Hematopoietic multipotent progenitor cell treated with erythropoietin and hydrocortisone succinate and interleukin-3 and kit ligand, for 6 days (in vitro differentiated cells): ENCODE measurements around the gene PRKD1.
"Not testable (repeated sequence)": the region's sequence is repeated elsewhere in the genome, so short reads cannot be mapped to it uniquely, and the experiment has no call there.

ENCODE experiments used
- DNase-seq: peaks from one replicate; pipeline ENCODE4 v3.0.0-alpha.2; 2015

The PRKD1 gene

DNA sequence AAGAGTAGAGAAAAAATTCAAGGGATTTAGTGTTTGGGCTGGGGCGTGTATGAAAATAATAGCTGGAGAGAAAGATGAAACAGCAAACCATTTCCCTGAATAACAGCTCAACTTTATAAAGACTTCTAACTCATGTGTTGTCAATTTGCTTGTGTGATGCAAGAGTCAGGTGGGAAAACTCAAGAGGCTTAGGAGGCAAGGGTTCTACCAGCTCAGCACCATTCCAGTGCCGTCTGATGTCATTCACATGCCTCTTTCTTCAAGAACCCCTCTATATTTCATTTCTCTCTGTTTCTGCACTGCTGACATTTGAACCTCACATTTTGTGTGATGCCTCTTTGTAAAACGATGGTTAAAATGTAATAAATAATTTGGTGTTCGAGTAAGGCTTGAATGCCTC is 192.2 kb downstream of the PRKD1 start:
- no peak for DNase-seq

DNA sequence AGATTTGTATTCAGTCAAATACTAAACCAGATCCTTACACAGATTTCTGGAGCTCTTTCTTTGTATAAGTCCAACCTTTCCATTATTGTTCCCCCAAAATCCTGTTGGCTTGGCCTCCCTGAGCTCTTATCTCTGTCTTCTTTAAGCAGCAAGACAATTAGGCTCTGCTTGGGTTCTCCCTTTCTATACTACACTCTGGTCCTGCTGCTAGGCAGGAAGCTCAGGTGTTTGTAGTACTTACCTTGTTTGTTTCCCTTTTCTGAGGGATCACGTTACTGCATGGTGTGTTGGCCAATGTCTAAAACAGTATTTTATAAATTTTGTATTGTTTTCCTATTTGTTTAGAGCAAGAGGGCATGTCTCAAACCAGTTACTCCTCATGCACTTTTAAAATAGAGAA is 192.9 kb downstream of the PRKD1 start:
- no peak for DNase-seq

DNA sequence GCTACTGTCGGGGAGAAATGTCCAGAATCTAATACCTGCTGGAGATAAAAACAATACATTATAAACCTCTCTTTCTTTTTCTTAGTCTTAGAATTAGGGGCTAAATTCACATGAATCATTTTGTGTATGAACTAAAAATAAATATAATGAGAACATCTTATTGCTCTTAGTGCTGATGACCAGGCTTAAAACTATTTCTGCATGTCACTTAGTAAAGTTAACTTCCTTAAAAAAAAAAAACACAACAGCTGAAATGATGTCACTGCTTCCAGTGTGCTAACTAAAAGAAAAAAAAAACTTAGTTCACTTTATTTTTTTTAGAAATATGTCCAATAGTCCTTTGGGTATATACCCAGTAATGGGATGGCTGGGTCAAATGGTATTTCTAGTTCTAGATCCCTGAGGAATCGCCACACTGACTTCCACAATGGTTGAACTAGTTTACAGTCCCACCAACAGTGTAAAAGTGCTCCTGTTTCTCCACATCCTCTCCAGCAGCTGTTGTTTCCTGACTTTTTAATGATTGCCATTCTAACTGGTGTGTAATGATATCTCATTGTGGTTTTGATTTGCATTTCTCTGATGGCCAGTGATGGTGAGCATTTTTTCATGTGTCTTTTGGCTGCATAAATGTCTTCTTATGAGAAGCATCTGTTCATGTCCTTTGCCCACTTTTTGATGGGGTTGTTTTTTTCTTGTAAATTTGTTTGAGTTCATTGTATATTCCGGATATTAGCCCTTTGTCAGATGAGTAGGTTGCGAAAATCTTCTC is 200.9 kb downstream of the PRKD1 start:
- DNase-seq: not testable (repeated sequence)

DNA sequence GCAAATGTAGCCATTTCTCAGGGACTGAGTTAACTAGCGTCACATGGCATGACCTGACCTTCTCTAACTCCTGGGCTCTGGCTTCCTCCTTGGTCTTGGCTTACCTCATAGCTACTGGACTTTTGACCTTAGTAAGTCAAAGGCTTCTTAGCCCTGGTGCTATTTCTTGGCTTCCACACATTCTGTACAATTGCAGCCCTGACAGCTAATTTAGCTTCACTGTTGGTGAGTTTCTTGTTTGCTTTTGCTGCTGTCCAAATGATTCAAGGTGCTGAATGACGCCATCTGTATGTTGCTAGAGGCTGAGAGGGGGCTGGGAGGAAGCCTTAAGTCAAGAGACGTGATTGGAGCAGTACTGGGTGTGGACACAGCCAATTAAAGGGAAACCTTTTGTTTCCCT is 202.7 kb downstream of the PRKD1 start:
- DNase-seq: no peak

DNA sequence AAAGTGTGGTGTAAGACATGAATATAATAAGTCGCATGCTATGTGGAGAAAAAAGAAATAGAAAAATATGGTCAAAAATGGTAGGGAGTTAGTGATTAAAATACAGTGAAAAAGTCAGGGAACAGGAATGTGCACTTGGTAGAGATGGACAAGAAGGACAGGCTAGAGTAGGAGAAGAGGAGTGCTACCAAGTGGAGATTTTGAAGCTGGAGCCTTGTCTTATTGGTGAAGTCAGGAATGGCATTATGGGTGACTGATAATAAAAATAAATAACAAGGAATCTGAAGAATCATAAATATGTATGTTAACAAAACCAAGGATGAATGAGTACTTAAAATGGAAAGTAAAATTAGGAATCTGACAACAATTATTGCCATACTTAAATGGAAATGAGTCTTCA is 204.8 kb downstream of the PRKD1 start:
- DNase-seq: no peak

DNA sequence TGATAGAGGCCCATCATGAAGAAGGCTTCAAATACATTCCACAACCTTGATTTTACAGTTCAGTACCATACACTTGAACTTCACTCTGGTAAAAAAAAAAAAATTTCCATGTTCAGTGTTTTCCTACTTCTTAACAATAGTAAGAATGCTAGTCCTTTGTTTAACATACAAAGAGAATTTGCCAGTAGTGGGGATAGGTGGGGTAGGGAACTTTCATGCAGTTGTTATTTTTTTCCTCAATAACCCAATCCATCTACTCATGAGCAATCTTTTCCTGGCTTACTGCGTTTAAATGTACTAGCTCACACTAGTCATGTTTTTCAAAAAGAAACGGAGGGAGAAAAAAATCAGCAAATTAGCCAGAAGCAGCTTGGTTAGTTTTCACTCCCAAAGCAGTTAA is 206.1 kb downstream of the PRKD1 start:
- DNase-seq: no peak

DNA sequence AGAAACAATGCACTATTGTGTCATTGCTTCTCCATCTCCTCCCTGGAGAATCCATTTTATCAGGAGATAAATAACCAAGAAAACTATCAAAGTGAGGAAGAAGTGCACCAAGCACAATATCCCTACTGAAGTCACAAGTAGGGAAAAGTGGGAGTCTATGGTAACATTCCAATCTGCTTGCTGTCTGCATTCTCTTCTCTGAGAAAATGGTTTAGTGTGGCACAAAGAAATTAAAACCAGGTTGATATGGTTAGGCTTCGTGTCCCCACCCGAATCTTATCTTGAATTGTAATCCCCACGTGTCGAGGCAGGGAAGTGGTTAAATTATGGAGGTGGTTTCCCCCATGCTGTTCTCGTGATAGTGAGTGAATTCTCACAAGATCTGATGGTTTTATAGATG is 209.7 kb downstream of the PRKD1 start:
- DNase-seq: no peak

DNA sequence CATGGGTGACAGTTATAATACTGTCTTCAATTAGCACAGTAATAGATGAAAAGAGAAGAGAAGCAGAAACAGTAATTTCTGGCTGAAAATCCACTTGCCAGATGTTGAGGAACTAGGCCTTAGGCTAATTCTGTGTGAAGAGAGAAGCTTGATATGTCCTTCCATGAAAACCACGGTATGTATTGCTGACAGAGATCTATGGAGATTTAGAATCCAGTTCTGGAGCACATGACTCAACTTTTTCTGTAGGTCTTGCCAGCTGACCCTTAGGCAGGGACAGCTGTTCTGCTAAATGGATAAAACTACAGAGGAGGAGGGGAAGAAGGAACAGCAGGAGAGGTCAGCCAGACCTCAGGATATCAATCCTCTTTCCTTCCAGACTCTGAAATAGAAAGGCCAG is 211.5 kb downstream of the PRKD1 start:
- no peak for DNase-seq

DNA sequence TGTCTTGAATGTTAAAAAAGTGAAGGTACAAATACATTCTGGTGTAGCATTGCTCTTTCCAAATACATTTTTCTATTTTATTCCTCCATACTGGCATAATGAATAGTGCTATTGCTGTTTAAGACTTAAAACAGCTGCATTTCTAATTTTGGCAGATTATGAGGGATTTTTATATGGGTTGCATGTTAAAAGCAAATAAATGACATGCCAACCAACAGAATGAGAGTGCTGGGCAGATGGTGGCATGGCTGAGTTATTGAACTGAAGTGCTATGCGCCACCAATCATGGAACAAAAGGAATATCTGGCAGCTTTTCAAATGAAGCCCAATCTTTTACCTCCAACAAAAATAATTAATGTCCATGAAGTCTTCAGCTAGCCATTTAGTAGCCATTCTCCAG is 215.0 kb downstream of the PRKD1 start:
- no peak for DNase-seq

DNA sequence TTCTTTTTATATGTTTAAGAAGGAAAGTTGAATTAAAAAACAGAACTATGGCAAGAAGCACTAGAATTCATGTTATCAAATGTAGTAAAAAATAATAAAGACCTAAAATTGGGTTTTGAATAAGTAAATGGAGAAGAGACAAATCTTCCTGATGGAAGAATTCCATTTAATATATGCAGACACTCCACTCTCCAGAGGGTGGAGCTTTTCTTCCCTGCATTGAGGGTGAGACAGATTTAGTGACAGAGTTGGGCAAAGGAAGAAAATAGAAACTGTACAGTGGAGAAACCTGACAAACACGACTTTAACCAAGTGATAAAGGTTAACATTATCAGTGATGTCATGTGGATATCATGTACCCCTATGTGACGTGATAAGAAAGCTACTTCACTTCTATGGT is 217.6 kb downstream of the PRKD1 start:
- no peak for DNase-seq

DNA sequence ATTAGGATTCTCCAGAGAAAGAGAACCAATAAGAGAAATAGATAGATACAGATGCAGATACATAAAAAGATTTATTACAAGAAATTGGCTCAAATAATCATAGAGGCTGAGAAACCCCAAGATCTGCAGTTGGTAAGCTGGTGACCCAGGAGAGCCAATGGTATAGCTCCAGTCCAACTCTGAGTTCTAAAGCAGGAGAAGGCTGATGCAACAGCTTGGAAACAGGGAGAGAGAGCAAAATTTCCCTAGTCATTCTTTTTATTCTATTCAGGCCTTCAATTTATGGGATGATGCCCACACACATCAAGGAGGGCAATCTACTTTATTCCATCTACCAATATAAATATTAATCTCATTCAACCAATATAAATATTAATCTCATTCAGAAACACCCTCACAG is 218.2 kb downstream of the PRKD1 start:
- DNase-seq: no peak

DNA sequence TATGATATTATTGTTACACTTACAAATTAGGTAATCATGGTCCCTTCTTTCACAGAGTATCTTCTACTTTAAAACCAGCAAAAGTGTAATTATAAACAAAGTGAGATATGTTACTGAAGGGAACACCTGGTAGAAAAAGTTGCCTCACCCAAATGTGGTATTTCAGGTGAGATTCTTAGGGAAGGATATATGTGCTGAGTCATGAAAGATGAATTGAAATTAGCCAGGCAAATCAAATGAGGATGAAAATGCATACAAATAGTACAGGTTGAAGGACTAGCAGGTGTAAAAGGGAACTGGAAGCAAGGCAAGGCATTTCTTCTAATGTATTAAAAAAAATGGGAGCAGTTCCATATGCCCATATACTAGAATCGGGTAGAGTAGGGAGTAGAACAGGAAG is 220.9 kb downstream of the PRKD1 start:
- no peak for DNase-seq

DNA sequence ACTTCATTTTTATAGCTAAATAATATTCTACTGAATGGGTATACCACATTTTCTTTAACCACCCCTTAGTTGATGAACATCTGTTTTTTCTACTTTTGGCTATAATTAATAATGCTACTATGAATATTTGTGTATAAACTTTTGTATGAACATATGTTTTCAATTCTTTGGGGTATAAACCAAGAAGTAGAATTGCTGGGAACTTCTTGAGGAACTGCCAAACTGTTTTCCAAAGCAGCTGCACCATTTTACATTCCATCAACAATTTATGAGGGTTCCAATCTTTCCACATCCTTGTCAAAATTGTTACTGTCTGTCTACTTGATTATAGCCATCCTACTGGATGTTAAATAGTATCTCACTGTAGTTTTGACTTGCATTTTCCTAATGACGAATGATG is 221.8 kb downstream of the PRKD1 start:
- DNase-seq: no peak

DNA sequence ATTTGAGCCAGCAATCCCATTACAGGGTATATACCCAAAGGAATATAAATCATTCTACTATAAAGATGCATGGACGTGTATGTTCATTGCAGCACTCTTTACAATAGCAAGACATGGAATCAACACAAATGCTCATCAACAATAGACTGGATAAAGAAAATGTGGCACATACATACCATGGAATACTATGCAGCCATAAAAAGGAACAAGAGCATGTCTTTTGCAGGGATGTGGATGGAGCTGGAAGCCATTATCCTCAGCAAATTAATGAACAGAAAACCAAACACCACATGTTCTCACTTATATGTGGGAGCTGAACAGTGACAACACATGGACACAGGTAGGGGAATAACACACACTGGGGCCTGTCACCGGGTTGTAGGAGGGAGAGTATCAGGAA is 238.1 kb downstream of the PRKD1 start:
- DNase-seq: not testable (repeated sequence)

DNA sequence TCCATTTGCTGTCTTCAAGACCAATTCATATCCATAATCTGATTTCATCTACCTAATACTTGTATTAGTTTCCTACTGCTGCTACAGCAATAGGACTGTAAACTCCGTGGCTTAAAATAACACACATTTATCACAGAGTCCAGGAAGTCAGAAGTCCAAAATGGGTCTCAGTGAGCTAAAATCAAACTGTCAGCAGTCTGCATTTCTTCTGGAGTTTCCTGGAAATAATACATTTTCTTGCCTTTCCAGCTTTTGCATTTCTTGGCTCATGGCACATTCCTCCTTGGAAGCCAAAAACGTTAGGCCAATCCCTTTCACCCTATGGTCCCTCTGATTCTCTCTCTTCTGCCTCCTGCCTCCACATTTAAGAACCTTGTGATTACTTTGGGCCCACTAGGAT is 239.8 kb downstream of the PRKD1 start:
- no peak for DNase-seq

DNA sequence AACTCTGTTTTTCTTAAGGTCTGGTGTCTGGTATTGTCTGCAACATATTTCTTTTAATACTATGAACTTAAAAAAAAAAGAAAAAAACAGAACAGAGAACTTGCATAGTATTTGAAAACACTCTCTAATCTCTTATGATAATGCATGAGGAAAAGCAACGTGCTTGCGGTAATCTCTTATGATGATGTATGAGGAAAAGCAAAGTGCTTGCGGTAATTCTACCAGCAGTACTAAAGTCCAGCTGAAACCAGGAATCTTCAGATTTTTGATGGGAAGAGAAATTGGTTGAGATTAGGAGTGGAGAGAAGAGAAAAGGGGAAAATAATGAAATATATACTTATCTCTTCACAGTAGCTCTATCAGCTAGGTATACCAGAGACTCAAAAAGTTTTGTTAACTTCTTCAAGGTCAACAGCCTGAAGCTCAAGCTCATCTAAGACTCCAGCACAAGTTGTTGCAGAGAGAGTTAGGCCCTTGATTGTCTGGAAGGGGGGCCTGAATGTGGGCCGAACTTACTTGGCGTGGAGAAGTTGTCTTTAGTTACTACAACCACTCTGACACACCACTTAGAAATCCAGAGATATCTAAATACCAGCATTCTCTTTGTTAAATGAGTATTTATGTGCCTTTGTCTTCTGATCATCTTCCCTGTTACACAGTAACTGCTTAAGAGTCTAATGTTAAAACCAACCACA is 240.4 kb downstream of the PRKD1 start:
- DNase-seq: no peak

DNA sequence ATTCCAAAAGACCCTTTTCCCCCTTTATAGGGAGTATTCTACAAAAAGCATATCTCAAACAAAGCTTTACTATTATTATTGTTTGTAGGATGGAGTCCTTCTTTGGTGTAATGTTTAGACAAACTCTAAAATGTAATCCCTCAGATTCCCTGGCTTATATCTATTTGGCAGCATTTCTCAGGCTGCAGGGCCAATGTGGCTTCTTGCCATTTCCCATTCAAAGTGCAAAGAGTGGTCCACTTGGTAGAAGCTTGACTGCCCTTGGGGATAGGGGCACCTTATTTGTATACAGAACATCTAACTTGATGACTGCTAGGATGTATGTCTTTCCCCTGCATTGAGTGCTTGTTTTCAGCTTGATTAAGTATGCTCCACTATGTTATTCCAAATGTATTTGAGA is 242.7 kb downstream of the PRKD1 start:
- no peak for DNase-seq

DNA sequence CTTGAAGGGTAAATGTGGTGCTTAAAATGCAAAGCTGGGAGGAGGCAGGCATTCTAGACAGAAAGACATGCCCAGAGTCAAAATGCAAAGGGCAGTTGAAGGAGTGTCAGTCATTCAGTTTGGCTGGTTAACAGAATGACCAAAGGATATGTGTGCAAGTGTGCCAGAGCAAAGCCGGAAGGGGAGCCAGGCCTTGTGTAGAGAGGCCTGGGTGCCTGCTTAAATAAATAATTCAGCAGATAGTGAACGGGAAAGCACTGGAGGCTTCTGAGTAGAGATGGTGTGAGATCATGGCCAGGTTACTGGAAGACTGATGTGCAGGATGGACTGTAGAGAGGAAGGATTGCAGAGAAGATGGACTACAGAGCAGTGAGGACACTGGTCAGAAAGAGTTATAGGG is 244.9 kb downstream of the PRKD1 start:
- DNase-seq: no peak

DNA sequence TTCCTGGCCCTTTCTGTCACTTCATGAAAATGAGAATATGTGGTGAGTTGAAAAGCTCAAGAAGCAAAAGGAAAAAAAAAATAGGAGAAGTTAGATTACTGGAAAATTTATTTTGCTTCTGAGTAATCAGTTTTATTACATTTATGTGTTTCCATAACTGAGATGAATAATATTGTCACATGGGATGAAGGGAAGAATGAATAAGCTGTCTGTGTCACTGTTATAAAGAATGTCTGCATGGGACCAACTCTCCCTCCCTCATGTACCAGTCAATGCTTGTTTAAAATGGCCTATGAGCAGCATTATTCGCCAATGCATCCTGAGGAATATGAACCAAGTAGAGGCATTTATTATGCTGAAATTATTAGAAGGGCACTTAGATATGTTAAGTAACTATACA is 246.3 kb downstream of the PRKD1 start:
- DNase-seq: no peak

DNA sequence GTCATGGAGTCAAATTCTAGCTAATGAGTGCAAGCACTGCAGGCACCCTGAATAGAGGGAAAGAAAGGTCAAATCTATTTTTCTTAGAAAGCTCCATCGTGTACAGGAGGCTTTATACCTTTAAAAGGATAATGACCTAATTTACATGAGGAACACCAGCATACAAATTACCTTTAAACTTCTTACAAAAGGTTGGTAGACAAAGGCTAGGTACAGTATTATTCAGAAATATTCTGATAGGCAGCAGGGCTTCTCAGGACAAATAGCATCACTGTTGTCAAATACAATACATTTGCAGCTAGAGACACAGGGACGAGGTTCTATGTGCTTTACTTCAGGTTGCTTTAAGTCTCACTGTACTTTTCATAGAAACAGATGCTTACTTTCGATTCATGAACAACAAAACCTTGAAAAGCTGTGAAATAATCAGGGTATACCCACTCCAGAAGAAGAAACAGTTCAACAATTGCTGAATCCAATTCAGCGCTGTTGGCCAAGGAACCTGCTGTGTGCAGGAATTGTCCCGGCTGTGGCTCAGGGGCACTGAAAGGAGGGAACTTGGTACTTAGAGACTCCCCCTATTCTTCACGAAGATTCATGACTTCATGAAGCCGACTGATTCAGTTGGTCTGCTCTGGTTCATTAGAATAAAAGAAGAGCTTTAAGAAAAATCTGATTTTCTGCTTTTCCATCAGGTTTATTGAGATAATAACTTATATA is 252.9 kb downstream of the PRKD1 start:
- DNase-seq: no peak

DNA sequence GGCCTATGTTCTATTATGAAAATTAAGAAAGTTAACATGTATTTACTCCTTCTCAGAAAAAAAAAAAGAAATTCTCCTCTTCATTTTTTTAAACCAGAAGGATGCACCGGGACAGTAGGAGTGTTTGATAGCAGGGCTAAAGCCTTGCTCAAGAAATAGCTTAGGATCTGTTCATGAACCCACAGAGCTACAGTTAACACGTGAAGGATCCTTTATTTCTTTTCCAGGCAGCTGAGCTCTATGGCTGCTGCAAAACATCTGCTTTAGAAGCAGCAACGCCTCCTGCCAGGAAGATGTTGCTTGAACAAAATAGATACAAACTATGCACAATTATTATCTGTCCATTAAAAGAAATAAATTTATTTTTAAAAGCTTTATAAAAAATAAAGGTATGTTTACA is 254.8 kb downstream of the PRKD1 start:
- no peak for DNase-seq

DNA sequence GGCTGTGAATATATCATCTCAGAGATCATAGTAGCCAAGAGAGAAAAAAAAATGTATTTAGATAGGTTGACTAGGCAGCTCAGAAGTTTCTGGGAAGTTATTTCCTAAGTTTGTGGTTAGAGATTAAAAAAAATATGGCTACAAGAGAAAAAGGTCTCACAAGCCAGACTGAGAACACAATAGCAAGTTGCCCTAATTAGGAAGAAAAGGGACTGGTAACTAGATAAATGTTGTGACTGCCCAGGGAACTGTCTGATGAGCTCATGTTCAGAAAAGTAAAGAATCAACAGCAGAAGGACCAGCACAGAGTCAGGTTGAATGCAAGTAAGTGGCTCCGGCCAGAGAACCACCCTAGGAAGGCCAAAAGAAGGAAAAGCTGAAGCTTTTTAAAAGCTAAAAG is 256.6 kb downstream of the PRKD1 start:
- no peak for DNase-seq

DNA sequence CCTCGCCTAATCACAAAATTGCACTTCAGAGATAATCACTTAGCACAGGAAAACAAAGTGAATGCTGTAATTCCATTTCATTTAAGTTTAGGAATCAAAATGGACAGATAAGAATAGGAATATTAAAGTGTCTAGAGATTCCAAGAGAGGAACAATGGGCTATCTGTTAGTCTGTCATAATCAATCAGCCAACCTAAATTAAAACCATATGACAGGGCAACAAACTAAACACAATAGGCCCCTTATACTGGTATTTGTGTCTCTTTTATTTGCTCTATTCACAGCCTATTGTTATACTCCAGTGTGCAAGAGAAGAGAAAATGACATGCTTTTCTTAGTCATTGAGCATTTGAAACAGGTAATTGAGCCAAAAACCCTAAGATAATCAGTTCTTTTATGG is 259.4 kb downstream of the PRKD1 start:
- no peak for DNase-seq

DNA sequence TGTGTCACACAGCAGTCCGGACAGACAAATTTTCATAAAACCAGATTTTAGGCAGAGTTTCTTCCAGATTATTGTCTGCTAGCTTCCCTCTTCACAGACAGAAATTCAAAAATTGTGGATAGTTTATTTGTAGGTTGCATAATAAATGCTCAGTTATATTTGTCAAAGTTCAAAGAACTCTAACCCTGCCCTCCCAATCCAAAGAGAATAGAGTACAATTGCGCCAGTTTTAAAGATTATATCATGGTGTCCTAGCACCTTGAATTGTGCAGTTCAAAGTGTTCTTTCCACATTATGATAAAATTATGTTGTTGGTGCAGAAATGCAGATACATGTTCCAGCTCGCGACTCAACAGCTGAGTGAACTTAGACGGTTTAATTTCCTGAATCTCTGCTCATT is 263.1 kb downstream of the PRKD1 start:
- DNase-seq: no peak
